22Rv1 (cell line): Measurements from ENCODE around the gene AP5S1.
"Not testable (repeated sequence)": the region's sequence is repeated elsewhere in the genome, so short reads cannot be mapped to it uniquely, and the experiment has no call there.

Experiments
- H3K27ac ChIP-seq: fragments of 450-650 bp; 2 replicates; pipeline ENCODE4 v1.5.1; 2017
- ZFX ChIP-seq: fragments of 450-650 bp; IDR thresholded peaks from 2 replicates; pipeline ENCODE4 v1.6.1; 2017; ENCODE audit warnings: antibody characterized with exemption, borderline replicate concordance
- TF ChIP-seq, protein P1 (sequence below): fragments of 450-650 bp; IDR thresholded peaks from 2 replicates; pipeline ENCODE4 v1.5.1; 2017; ENCODE audit warnings: mild to moderate bottlenecking

Gene AP5S1

DNA sequence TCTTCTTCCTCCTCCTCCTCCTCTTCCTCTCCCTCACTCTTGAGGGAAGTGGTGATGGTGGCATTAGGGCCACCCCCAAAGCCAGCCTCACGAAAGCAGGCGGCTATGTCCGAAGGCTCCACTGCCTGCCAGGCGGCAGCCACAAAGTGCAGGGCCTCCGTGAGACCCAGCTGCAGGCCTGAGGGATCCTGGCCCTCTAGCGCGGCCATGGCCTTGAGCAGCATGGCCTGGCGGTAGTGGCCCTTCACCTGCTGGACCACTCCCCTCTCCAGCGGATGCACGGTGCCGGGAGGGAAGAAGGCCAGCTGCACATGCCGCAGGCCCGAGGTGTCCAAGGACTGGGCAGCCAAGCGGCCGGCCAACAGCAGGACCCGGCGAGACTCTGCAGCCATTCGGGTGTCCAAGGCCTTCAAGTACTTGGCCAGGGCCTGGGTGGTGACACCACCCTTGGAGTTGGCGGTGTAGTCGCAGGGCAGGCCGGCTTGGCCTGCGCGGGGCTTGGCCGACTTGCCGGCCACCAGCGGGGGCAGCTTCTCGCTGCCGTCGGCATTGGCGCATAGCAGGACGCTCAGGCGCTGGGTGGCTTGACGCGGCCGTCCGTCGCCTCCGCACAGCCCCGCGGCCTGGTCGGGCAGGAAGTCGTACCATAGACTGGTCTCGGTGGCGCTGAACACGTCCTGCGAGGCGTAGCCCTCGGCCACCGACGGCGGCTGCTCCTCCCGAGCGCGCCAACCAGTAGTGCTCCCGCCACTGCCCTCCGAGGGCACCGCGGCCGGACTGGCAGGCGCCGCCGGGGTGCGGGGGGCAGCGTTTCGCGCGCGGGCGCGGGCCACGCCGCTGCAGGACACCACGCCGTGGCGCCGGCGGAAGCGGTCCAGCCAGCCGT lies 34.9 kb upstream of the AP5S1 start:
- peak overlapping the region; percentile 80 for H3K27ac ChIP-seq
- no peak for TF ChIP-seq ZFX
- TF ChIP-seq, protein P1, sequence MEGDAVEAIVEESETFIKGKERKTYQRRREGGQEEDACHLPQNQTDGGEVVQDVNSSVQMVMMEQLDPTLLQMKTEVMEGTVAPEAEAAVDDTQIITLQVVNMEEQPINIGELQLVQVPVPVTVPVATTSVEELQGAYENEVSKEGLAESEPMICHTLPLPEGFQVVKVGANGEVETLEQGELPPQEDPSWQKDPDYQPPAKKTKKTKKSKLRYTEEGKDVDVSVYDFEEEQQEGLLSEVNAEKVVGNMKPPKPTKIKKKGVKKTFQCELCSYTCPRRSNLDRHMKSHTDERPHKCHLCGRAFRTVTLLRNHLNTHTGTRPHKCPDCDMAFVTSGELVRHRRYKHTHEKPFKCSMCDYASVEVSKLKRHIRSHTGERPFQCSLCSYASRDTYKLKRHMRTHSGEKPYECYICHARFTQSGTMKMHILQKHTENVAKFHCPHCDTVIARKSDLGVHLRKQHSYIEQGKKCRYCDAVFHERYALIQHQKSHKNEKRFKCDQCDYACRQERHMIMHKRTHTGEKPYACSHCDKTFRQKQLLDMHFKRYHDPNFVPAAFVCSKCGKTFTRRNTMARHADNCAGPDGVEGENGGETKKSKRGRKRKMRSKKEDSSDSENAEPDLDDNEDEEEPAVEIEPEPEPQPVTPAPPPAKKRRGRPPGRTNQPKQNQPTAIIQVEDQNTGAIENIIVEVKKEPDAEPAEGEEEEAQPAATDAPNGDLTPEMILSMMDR, result 0 out of 2 replicates have a peak, but pooled peaks have one; percentile 7

DNA sequence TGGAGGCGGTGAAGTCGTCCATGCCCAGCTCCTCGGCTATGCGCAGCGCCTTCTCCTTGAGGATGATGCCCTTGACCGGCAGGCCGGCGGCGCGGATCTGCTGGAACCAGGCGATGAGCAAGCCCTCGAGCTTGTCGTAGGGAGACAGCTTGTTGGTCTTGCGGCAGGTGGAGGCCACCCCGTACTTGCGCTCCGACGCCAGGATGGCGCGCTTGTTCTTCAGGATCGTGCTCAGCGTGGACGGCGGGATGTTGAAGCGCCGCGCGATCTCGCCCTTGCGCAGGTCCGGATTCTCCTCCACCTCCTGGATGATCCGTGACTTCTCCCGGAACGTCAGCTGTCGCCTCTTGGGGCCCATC lies 34.2 kb upstream of the AP5S1 start:
- H3K27ac ChIP-seq, result peak overlapping the region; percentile 80
- TF ChIP-seq ZFX, result no peak
- TF ChIP-seq, protein P1, result no peak

DNA sequence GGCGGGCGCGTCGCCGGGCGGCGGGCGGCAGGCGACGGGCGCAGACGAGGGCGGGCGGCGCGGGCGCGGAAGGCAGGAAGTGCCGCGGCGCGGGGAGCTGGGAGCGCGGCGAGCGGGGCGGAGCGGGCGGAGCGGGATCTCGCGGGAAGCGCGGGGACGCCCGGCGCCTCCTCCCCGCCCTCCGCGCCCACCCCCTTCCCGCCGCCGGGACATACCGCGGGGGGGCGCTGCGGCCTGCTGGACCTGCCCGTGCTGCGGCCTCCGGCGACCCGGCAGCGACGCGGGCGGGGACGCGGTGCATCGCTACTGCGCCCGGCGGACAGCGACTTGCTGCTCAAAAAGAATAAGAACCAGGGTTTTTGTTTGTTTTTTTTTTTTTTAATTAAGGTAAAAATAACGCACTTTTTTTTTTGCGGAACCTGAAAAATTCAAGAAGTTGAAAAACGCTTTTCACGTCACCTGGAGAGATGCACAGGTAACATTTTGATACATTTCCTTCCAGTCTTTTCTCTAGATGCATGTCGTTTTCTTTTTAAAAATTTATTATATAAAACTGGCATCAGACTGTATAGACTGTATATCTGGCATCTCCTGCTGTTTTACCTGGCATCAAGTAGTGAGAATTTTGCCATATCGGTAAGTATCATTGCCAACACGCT lies 33.6 kb upstream of the AP5S1 start, which contains the start of gene CENPB:
Gene CENPB (minus strand): TSS at position 76 of the 659 bp plus-strand sequence. CDS start 257 bp downstream, outside the sequence.
- no peak for TF ChIP-seq ZFX
- TF ChIP-seq, protein P1, result peak; percentile 97
- H3K27ac ChIP-seq, result peak within 1 kb of the TSS; percentile 80

DNA sequence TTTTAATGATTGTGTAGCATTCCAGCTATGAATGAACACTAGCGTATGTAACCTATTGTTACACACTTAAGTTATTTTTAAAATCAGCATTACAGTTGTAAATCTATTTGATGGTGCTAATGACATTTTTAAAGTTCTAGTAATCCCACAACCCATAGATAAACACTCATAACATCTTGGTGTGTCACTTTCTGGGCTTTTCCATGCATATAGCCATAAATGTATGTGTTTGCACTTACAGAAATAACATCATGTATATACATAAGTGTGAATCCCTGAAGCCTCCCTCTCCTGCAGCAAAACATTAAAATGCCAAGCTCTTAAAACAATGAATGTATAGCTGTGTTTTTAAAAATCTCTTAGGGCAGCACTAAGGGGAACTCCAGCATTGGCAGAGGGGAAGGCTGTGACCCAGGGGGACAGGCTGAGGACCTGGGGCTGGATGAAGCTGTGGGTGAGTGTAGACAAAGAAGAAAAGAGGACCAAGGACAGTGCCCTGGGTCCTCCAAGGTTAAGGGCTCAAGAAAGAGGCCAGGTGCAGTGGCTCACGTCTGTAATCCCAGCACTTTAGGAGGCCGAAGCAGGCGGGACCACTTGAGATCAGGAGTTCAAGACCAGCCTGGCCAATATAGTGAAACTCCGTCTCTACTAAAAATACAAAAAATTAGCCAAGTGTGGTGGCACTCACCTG lies 32.9 kb upstream of the AP5S1 start:
- peak overlapping the region; percentile 80 for H3K27ac ChIP-seq
- TF ChIP-seq ZFX, result no peak

DNA sequence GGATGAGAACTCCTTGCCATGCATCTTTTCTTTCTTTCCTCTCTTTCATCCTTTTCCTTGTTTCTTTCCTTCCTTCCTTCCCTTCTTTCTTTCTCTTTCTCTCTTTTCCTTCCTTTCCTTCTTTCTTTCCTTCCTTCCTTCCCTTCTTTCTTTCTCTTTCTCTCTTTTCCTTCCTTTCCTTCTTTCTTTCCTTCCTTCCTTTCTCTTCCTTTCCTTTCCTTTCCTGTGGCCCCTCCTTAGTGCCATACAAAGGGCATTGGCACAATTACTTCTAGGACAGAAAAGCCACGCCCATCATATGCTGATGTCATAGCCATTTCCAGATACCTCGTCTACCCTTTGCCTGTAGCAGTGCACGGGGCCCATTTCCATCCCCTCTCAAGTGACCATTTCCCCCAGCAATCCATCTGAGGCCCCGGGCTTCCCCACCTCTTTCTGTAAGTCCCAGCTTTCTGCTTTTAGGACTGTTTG lies 31.6 kb upstream of the AP5S1 start:
- TF ChIP-seq, protein P1, result no peak
- no peak overlapping the region for H3K27ac ChIP-seq

DNA sequence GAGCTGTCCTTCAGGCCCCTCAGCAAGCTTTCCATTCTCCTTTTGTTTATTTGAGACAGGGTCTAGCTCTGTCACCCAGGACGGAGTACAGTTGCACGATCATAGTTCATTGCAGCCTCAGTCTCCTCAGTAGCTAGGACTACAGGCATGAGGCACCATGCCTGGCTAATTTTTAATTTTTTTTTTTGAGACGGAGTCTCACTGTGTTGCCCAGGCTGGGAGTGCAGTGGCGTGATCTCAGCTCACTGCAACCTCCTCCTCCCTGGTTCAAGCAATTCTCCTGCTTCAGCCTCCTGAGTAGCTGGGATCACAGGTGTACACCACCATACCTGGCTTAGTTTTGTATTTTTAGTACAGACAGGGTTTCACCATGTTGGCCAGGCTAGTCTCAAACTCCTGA lies 31.1 kb upstream of the AP5S1 start:
- not testable (repeated sequence) for H3K27ac ChIP-seq

DNA sequence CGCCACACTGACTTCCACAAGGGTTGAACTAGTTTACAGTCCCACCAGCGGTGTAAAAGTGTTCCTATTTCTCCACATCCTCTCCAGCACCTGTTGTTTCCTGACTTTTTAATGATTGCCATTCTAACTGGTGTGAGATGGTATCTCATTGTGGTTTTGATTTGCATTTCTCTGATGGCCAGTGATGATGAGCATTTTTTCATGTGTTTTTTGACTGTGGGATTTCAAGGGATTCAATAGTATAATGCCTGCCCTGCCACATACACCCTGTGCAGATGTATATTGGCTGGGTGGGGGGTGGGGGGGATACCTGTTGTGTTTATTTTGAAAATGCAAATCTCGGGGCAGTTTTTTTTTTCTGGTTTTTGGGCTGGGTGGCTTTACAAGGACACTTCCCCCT lies 26.2 kb upstream of the AP5S1 start:
- not testable (repeated sequence) for H3K27ac ChIP-seq

DNA sequence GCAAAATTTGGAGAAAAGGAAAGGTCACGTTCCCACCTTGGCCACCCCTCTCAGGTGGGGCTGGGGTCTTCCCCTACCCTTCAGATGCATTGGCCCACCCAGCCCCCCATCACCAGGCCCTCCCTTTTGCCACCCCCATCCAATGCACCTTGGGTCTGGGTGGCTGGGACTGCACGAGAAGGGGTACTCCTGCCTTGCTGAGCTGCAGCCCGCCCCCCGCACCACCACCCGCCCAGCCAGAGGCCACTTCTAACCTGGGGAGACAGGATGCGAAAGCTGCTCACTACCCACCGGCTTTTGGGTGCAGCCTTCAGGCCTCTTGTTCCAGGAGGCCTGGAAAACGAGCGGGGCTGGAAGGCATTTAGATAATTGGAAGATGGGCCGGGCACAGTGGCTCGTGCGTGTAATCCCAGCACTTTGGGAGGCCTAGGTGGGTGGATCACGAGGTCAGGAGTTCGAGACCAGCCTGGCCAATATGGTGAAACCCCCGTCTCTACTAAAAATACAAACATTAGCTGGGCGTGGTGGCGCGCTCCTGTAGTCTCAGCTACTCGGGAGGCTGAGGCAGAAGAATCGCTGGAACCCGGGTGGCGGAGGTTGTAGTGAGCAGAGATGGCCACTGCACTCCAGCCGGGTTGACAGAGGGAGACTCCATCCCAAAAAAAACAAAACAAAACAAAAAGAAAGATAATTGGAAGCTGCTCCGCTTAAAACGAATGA lies 25.5 kb upstream of the AP5S1 start:
- peak overlapping the region; percentile 97 for H3K27ac ChIP-seq
- TF ChIP-seq, protein P1, result no peak
- TF ChIP-seq ZFX, result no peak
